Fibroblast of villous mesenchyme (primary cell): ENCODE measurements around the gene APIP. TPM values are rescaled to one million over a fixed set of nuclear protein-coding genes. Genes with fewer than 3 reads are reported as not detected.
A peak's percentile ranks its signal among the peaks of the same experiment; 100 is the strongest.
"Not testable (repeated sequence)": the region's sequence is repeated elsewhere in the genome, so short reads cannot be mapped to it uniquely, and the experiment has no call there.

ENCODE experiments used
- DNase-seq: peaks from one replicate; pipeline ENCODE4 v3.0.0-alpha.2; 2010; ENCODE audit warnings: low read depth
- H3K4me3 ChIP-seq: 2 replicates; pipeline ENCODE4 v1.5.1; 2011; ENCODE audit warnings: low read depth, mild to moderate bottlenecking, low read length
- total RNA-seq: library from RNA; depleted of rRNA; stranded (reverse); fragments of >200 nt; gene quantifications from 2 replicates; pipeline ENCODE4 v1.2.3, GENCODE V29; 2012
- TF ChIP-seq, protein P1 (sequence below): IDR thresholded peaks from 2 replicates; pipeline ENCODE4 v1.5.1; 2012; ENCODE audit warnings: low read depth, mild to moderate bottlenecking, low read length; ENCODE audit not compliant: insufficient read depth

Gene APIP
- total RNA-seq, 1 donor: 33.2 TPM

GRCh38 chr11:34926101-34926830 lies 10.1 kb upstream of the APIP start:
- TF ChIP-seq, protein P1, sequence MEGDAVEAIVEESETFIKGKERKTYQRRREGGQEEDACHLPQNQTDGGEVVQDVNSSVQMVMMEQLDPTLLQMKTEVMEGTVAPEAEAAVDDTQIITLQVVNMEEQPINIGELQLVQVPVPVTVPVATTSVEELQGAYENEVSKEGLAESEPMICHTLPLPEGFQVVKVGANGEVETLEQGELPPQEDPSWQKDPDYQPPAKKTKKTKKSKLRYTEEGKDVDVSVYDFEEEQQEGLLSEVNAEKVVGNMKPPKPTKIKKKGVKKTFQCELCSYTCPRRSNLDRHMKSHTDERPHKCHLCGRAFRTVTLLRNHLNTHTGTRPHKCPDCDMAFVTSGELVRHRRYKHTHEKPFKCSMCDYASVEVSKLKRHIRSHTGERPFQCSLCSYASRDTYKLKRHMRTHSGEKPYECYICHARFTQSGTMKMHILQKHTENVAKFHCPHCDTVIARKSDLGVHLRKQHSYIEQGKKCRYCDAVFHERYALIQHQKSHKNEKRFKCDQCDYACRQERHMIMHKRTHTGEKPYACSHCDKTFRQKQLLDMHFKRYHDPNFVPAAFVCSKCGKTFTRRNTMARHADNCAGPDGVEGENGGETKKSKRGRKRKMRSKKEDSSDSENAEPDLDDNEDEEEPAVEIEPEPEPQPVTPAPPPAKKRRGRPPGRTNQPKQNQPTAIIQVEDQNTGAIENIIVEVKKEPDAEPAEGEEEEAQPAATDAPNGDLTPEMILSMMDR: peak; percentile 61
- no peak overlapping the region for H3K4me3 ChIP-seq
- DNase-seq: peak; percentile 74

DNA sequence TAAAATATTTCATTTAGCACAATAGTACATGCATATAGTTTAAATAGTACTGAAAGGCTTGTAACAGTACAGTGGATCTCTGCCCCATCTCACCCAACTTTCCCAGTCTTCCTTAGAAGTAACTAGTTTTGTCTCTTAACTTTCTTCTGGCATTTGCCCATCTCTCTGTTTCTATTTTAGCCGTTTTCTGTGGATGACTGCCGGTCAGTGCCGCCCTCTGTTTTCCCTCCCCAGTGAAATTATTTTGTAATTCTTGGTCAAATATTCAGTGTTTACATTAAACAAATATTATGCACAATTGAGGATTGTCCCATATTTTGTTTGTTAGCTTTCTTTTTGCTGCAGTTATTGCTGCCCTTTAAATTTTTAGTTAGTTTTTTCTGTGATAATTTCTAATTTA lies 8.5 kb upstream of the APIP start:
- no peak overlapping the region for H3K4me3 ChIP-seq
- DNase-seq: no peak
- TF ChIP-seq, protein P1: no peak

- no peak for DNase-seq
- TF ChIP-seq, protein P1: no peak
- H3K4me3 ChIP-seq: no peak overlapping the region
These were observed 5.0 kb upstream of the APIP start for GRCh38 chr11:34921156-34921555.

DNA sequence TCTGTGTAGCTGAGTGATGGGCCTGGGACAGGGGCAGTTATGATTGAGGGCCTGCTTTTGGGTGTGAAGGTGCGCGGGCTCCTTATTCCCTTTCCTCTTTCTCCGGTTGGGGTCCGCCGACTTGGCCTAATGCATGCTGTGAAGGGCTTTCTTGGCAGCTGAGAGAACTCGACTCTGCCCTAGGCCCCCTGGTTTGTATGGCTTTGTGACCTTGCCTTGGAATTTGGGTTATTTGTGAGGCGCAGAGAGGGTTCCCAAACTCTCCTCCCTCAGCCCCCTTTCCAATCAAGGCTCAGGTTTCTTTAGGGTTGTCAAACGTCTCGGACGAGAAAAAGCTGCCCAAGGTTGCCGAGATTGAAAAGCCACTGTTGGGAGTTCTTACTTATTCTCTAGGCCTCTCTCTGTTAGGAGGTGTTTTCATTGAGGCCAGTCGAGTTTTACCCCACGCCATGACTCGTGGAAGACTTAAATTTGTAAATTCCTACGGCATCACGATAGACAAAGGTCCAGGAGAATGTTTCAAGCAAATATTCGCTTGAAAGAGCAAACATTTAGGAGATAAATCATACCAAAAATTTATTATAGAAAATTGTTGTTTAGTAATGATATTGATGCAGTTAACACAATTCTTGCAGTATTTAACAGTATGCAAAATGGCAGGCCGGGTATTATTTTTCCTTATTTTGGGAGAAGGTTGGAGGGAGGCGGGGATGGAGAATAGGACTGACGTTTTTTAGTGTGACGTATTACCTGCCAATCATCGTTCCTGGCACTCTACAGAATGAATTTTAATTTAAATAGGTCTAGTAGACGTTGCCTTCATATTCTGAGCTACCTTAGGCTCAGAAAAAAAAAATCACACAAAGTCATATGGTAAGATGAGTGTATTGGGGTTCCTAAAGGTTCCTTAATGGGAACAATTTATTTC lies 928 bp upstream of the APIP start:
- TF ChIP-seq, protein P1: no peak
- no peak for DNase-seq
- peak overlapping the region; percentile 77 for H3K4me3 ChIP-seq

DNA sequence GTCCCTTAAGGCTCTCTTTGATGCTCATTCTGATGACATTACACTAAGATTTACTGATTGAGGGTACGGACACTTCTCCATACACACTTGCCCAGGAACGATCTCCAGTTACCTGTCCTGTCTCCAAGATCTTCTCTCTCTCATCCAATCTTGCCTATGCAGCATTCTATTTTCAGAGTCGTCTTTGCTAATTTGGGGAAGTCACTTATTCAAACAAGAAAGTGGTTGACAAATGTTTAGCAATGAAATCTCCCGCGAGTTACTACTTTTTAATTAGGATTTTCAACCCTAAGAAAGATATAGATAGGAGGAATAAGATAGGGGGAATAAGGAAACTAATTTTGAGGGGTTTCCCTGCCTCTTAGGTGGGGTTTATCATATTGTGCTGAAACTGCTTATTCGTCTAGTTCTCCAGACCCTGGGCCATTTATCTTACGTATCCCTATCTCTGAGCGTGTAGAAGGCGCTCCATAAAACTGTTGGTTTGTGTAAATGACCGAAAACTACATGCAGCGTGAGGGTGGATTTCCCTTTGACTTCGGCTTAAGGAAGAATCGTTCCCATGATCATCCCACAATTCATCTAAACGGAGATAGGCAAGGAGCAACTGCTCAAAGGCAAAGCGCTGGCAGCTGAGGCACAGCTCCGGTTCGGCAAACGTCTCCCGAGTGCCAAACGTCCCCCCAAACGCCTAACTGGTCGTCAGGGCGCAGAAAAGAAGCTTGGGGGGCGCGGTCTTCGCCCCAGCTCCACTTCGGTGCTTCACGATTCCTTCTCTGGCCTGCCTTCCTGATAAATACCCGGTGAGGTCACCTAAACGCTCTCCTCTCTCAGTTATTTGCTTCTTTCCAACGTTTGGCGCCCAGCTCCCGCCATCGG lies 804 bp downstream of the APIP start:
- peak overlapping the region; percentile 77 for H3K4me3 ChIP-seq
- peak; percentile 64 for DNase-seq
- TF ChIP-seq, protein P1: no peak

GRCh38 chr11:34913556-34913955 lies 2.6 kb downstream of the APIP start:
- H3K4me3 ChIP-seq, DNase-seq: not testable (repeated sequence)
